Fibroblast of skin of back (primary cell): Measurements from ENCODE around the gene VANGL2.

Experiments
- DNase-seq: peaks from one replicate; pipeline ENCODE4 v3.0.0-alpha.2; 2013

The VANGL2 gene

DNA sequence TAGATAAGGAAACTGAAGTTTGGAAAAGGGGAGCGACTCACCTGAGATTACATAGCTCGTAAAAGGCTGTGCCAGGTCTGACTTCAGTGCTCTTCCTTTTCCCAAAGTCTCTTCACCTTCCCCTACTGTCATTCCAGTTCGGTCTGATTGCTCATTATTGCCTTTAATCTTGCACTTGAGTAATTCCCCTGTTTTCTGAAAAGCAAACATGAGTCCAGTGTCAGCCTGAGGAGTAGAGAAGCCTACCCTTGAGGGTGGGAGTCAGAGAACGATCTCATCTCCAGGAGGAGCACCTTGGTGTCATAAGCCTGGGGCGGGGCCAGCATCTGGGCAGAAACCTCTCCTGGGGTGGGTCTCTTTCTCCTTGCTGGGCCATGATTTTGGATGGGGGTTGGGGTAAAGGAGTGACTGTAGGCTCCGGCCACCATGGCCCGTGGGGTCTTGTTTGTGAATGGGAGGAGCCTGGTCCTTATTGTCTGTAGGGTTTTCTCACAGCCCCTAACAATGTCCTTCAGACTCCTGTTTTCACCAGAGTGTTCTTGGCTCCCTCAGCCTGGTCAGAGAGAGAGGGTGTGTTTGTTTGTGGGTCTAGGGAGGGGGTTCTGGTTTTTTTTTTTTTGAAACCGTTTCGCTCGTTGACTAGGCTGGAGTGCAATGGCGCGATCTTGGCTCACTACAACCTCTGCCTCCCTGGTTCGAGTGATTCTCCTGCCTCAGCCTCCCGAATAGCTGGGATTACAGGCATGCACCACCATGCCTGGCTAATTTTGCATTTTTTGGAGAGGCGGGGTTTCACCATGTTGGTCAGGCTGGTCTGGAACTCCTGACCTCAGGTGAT lies 6.0 kb downstream of the VANGL2 start:
- DNase-seq: no peak

DNA sequence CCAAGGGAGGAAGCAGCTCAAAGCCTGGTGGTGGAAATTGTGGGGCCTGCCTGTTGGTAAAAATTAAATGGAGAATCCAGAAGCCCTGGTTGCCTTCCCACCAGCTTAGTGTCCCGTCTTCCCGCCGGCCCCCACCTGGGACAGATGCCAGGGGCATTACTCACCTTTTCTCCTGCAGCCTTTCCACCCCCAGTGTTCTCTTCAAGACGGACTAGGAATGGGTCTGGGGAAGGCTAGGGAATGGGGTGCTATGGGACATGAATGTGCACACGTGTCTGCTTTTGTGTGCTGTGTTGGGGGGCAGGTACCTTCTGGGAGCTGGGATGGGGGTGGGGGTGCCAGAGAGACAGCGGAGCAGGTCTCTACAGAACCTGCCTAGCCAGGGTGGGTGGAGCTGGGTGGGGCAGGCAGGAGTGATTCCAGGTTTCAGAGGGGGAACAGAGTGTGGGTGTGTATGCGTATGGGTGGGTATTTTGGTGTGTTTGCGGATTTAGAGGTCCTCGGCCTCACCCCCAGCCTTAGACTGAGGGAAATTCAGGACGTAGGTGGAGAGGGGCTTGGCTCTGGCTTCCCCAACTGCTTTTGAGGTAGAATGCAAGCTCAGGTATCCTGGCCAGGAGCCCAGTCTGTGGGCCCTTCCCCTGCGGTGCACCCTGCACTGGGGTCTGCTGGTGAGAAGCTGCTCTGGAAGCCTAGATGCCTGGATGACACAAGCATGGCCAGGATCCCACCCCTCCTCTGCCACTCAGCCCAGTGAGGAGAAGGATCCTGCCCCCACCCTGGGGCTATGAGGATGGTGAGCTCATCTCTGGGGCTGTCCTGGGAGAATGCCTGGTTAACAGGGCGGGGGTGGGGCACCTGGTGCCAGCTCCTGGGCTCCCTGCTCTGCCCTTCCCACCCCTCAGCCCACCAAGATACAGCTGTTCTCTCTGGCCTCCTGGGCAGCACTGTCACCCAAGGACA lies 7.8 kb downstream of the VANGL2 start:
- peak; percentile 46 for DNase-seq

DNA sequence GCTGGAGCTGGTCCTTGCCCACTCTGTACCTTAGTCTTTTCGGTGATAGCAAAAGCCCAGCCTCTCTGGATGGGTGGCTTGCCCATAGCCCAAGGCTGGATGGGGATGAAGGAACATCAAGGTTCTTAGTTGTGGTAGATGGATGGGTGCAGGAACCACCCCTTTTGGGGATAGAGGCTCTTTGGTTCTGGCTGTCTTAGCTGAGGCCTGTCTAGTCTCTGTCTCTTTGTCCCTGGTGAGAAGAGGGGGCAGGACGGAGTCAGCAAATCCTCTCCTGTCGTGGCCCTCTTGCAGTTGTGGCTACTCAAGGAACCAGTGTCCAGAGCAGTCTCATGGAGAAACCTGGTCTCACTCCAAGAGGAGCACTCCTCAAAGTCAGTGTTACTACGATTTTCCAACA lies 8.5 kb downstream of the VANGL2 start:
- DNase-seq: no peak

DNA sequence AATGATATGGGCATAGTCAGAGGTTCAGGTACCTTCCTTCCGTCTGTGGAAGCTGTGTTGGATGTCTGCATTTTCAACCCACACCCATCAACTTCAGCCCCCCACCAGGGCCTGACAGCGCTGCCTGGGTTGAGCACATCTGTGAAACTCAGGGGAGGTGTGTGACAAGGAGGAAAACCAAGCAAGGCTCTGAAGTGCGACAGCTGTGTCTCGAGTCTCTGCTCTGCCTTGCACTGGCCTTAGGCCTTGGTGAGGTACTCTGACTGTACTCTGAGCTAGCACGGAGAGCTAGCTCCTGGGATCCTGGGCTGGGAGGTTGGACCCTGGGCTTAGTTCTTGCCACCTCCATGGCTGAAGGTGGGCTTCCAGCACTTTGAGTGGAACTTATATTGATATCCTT lies 9.1 kb downstream of the VANGL2 start:
- DNase-seq: no peak

DNA sequence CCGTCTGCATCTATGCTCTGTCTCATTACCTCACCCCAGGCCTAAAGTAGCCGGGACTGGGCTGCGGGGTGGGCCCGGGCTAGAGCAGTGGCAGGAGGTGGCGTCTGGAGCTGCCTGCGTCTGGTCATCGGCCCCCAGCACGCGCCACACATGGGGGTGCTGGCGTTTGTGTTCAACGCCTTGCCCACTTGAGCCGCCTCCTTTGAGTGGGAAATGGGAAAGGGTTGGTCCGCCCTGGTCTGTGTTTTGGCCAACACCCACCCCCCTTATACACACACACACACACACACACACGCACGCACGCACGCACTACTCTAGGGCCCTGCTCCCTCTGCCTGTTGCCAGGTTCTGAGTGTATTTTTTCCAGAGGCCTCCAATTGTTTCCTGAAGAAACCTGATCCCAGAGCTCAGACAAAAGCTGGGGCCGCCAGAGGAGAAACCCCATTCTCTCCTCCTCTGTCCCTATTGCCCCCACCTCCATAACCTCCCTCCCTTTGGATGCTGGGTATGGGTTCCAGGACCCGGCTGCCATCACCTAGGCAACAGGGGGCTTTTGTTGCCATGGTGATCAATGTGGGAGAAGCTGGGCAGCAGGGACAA lies 10.1 kb downstream of the VANGL2 start:
- peak; percentile 34 for DNase-seq

DNA sequence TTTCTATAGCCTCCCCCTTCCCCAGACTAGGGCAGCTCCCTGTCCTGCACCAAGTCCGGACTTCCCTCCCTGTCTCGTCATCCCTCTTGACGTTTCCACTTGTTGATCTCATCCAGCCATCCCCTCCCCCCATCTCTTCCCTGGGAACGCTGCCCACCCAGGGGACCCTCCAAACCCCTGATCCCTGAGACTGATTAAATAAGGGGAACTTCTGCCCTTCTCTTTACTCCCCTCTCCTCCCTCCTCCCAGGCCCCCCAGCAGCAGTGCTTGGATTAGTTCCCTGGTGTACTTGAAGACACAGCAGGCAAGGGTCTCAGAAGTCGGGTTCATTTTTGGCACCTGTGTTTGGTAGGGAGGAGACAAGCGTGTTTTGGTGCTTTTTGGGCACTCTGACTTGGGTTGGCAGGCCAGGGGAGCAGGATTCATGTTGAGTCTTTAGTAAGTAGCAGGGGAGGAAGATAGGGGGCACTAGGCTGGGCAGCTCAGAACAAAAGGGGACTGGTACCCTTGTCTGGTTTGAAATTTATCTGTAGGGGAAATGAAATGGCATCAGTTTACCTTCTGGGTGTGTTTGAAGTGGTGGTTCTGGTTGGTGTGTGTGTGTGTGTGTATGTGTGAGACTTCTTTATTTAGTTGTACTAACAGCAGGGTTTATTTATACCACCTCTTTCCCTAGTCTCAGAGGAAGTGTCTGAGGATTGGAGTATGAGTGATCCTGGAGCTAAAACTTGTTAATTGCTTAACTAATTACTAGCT lies 11.1 kb downstream of the VANGL2 start:
- no peak for DNase-seq

DNA sequence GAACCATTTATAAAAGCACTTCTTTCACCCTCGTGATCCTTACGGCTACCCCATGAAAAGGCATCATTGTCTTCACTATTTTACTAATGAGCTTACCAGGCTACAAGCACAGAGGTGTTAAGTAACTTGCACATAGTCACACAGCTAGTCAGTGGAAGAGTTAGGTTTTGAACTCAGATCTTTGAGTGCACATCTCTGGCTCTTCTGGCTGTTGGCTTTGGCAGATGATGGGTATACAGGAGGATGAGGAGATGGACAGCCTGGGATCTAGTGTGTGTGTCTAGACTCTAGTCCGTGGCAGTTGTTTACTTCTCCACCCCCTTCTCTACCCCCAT lies 11.6 kb downstream of the VANGL2 start:
- DNase-seq: no peak

DNA sequence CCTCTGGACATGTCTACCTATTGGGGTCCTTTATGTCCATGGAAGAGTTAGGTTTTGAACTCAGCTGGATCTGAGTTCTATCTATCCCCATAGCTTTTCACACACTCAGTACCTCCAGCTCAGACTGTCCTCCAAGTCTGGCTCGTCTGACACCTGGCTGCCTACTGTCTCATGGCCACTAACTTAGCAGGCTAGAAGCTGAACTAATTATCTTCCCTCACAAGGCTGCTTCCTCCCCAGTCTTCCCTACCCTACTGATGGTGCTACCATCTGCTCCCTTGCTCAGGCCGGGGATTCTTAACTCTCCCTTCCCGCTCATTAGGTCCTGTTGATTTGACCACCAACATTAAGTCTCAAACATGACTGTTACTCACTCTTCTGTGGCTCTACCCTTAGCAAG lies 13.4 kb downstream of the VANGL2 start:
- no peak for DNase-seq

DNA sequence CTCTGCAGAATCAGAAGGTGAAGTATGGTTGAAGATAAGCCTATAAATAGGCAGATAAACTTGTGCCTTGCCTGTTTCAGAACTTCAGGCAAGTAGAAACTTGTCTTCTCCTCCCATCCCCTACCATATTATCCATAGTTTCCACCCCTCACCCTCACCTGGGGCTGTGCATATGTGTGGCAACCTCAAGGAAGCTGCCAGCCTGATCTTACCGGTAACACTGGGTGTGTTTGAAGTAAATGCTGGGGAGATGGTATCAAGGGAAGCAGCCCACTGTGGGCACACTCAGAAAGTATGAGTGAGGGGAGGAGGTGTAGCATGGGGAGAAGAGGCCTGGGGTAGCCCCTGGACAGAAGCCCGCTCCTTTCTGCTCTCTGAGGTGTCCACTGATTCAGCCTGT lies 14.5 kb downstream of the VANGL2 start:
- no peak for DNase-seq

DNA sequence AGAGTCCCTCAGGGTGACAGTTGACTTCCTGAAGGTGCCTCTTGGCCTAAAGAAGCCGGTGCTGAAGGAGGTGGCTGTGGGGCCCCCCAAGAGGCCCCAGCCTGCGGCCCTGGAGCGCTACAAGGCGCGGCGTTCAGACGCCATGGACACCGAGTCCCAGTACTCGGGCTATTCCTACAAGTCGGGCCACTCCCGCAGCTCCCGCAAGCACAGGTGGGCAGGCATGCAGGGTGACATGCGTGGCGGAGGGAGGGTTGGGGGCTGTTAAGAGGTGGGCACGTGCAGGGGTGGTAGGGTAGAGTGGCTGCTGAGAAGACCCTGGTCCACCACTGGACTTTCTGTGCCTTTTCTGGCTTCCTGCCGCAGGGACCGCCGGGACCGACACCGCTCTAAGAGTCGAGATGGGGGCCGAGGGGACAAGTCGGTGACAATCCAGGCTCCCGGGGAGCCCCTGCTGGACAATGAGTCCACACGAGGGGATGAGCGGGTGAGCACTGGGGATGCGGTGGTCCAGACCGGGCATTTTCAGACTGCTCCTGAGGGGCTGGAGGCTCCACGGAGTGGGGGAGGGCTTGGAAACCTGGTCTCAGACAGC lies 15.4 kb downstream of the VANGL2 start:
- DNase-seq: no peak

DNA sequence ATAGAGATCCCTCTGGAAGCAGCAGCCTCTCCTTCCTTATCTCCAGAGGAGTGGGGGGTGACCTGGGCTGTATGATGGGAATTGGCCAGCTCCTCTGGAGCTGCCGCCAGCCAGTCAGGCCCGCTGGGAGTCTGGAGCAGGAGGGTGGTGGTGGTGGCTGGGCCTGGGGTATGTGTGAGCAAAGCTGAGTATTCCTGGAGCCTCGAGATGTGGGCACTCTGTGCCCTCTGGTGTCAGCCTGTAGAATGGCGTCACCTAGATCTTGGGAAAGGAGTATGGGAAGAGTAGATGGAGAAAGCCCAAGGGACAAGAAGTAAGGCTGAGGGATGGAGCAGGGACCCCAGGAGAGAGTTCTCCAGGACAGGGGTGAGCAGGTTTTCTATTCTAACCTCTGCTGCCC lies 16.0 kb downstream of the VANGL2 start:
- DNase-seq: peak; percentile 58

DNA sequence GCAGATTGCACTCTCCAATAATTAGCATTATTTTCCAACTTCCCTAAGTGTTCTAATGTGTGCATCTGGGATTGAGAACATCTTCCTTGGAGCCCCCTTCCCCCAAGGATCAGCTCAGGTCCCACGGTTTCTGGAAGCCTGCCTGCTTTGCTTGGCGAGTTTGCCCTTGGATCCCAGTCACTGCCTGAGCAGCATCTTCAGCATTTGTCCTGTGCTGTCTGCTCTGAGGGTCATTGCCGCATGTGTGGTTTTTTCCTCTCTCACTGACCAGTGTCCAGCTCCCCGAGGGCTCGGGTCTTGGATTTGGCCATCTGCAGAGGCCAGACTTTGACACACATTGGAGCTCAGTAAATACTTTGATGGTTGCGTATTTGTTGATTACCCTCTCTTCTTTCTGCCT lies 18.1 kb downstream of the VANGL2 start:
- no peak for DNase-seq

DNA sequence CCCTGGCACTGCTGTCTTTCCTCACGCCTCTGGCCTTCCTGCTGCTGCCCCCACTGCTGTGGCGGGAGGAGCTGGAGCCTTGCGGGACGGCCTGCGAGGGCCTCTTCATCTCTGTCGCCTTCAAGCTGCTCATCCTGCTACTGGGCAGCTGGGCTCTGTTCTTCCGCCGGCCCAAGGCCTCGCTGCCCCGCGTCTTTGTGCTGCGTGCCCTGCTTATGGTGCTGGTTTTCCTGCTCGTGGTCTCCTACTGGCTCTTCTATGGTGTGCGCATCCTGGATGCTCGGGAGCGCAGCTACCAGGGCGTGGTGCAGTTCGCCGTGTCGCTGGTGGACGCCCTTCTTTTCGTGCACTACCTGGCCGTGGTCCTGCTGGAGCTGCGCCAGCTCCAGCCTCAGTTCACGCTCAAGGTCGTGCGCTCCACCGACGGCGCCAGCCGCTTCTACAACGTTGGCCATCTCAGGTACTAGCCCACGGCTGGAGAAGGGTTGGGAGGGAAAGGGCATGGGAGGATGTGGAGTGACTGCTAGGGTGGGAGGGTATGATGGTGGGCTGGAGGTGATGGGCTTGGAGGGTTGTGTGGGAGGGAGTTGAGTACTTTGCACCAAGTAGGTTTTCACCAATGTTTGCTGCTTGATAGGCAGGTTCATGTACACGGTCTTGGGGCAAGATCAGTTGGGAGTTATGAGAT lies 18.9 kb downstream of the VANGL2 start:
- no peak for DNase-seq

DNA sequence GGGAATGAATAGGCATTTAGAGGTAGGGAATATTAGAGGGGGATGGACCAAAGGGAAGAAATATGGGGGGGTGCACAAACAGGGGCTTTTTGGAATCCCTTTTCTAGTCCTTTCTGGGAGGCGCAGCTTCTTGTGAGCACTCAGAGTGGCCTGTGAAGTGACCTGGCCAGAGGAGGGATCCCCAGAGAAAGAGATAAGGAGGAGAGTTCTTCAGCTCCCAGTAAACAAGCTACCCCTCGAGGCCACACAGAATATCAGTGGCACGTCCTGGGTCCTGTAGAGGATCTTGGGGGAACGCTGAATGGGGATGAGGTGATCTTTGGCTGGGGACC lies 19.4 kb downstream of the VANGL2 start:
- DNase-seq: no peak

DNA sequence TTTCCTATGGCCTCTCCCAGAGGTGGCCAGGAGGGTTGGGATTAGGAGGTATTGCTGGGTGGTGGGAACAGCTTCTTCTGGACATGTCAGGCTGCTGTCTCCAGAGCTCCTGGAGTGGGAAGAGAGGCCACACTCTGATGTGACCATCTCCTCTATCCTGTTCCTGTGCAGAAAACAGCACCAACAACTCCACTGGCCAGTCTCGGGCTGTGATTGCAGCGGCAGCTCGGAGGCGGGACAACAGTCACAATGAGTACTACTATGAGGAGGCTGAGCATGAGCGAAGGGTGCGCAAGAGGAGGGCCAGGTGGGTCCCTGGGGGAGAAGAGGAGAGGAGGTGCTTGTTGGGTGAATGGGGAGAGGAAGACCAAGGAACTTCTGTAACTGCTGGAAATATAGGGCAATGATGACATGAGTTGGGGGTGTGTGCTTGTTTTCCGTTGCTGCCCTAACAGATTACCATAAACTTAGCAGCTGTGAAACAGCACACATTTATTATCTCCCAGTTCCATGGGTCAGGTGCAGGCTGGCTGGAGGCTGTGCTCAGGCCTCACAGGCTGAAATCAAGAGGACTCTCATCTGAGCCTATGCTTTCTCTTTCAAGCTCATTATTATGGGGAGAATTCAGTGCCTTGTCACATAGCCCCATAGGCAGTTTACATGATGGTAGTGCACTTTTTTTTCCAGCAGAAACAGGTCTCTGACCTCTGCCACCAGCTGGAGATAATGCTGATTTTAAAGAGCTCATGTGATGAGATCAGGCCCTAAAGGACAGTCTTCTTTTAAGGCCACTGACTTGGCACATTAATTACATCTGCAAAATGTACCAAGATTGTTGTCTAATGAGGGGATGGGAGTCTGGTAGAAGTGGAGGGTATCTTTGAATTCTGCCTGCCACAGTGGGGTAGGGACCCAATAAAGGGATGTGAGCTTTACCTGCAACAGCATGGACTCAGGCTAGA lies 20.8 kb downstream of the VANGL2 start:
- DNase-seq: no peak

DNA sequence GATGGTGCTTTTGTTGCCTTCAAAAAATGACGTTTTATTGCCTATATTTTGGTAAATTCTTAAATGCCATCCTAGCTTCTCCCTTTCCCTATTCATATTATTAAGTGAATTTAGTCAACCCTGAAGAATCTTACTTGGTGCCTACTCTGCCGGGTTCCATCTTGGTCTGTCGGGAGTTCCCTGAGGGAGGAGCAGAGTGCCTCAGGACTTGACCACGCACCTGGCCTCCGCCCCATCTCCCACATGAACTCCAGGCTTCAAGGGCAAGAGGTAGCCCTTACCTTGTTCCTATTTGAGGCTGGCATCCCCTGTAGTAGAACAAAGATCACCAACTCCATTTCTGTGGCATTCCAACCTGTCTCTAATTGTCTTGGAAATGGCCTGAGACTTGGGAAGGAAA lies 21.5 kb downstream of the VANGL2 start:
- no peak for DNase-seq

DNA sequence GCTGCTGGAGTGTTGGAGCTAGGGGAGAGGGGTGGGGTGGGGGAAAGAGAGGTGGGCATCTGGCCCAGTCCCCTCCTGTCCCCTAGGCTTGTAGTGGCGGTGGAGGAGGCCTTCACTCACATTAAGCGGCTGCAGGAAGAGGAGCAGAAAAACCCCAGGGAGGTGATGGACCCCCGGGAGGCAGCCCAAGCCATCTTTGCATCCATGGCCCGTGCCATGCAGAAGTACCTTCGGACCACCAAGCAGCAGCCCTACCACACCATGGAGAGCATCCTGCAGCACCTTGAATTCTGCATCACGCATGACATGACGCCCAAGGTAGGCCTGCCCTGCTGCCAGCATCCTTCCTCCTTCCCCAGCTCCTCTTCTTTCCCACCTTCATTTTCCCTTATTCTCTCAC lies 23.6 kb downstream of the VANGL2 start:
- DNase-seq: no peak

DNA sequence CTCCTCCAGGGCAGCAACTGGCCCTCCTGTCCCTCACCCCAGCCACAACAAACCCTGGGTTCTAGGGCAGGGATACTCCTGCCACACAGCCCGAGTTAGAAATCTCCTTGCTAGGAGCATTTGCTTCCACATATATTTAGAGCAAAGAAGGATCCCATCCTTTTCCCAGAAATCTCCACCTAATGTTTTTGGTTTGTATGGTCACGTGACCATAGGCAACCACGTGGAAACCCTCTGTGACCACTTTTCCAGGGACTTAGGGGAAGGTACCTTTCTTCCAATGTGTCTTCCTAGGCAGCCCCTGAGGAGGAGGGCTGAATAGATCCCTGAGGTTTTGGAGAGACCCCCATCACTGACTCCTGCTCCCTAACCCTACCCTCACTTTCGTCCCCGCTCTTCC lies 25.5 kb downstream of the VANGL2 start:
- no peak for DNase-seq

DNA sequence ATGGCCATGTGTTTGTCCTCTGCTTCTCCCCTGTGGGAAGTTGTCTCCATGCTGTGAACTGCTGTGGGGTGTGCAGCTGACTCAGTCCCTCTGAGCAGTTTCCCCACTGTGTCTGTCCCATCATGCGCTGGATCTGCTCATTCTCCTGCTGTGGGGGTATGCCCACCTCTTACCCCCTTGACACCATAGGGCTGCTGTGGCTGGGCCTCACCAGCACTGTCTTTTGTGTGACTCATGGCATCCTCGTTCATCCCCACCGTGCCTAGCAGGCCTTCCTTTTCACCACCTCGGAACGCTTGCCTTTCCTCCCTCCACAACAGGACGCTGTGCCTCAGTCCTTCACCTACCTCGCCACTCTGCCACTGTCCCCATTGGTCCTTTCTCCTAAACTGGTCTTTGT lies 27.3 kb downstream of the VANGL2 start:
- peak; percentile 21 for DNase-seq

DNA sequence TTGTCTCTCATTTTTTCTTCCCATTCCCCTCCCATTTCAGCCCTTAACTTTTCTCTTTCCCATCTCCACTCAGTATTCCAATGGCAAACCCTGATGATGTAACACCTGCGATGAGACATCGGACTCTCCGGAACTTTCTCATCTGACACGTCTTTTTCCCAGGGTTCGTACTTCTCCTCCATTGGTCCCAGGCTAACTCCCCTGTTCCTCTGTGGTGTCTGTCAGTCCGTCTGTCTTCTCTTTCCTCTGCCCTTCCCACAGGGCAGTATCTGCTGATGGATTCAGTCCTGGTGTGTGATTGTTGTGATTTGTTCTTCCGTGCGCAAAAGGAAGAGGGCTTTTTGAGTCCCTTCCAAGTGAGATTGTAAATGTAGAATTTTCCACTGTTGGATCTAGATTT lies 27.7 kb downstream of the VANGL2 start:
- no peak for DNase-seq

DNA sequence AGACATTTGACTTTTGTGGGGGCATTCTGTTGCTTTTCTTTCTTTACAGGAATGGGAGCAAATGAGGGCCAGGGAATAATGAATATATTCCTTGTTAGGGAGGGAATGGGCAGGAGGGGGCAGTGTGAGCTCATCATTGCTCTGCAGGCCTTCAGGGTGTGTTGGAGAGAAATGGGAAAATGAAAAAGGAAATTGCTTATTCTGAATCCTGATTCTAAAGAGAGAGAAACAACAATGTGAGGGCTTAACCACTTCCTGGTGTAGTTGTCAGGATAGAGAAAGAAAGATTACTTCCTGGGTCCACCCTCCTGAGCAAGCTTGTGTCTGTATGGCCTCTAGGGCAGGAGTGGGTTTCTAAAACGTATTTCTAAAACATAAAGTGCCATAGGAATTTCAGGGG lies 28.3 kb downstream of the VANGL2 start:
- DNase-seq: peak; percentile 60
